ENCODE data around the gene WLS.

GRCh38 chr1:68180441-68181164, 51.7 kb downstream of the WLS start:
- TF ChIP-seq CTCF (conservative IDR thresholded peaks at IDR 0.05 in 1 of 2, IDR thresholded peaks at IDR 0.05 in 1 of 2; ENCODE audit: low read depth in 1 of 2, low read length in 2 of 2): no peak
- TF ChIP-seq EZH2 (IDR thresholded peaks at IDR 0.05; ENCODE audit: low read length, missing control alignments): no peak

Measured in fibroblast of lung (primary cell).